Mesodermal cell (in vitro differentiated cells): Measurements from ENCODE around the gene PADI3.

Experiments
- H3K27ac ChIP-seq: 2 replicates; pipeline ENCODE4 v1.7.0; 2013; ENCODE audit warnings: mild to moderate bottlenecking, low read depth, low read length, moderate library complexity; ENCODE audit not compliant: severe bottlenecking
- H3K36me3 ChIP-seq: 2 replicates; pipeline ENCODE4 v1.7.1; 2013; ENCODE audit warnings: mild to moderate bottlenecking, low read length, moderate library complexity; ENCODE audit not compliant: control insufficient read depth, insufficient read depth
- H3K4me1 ChIP-seq: one replicate; pipeline ENCODE4 v1.7.1; 2013; ENCODE audit warnings: mild to moderate bottlenecking, low read length; ENCODE audit not compliant: insufficient read depth, control insufficient read depth, poor library complexity, severe bottlenecking
- H3K4me3 ChIP-seq: 2 replicates; pipeline ENCODE4 v1.7.0; 2013; ENCODE audit warnings: low read length, control low read depth, mild to moderate bottlenecking; ENCODE audit not compliant: insufficient read depth, poor library complexity, severe bottlenecking; ENCODE audit errors: extremely low read depth
- H3K9me3 ChIP-seq: 2 replicates; pipeline ENCODE4 v1.7.1; 2013; ENCODE audit warnings: mild to moderate bottlenecking, low read length, moderate library complexity; ENCODE audit not compliant: control insufficient read depth
- WGBS, 2 experiments: methylation state at CpG; one replicate each; pipeline ENCODE4 v1.1.5; 2013; ENCODE audit warnings: missing lambda C conversion rate in 2 of 2; ENCODE audit not compliant: insufficient coverage in 2 of 2; 5-methylcytosine and 5-hydroxymethylcytosine counted together

Gene PADI3

GRCh38 chr1:17304151-17304825 lies 55.4 kb downstream of the PADI3 start:
- peaks cover 18% of the 10 kb centered on the region for H3K9me3 ChIP-seq
- 48 to 63% methylated on average over 5 to 6 of the region's 6 CpGs for WGBS, 2 experiments
- no peaks in the 10 kb centered on the region for H3K36me3 ChIP-seq
- H3K27ac ChIP-seq: no peak overlapping the region
- peaks cover 5% of the 10 kb centered on the region for H3K4me1 ChIP-seq
- no peak overlapping the region for H3K4me3 ChIP-seq

DNA sequence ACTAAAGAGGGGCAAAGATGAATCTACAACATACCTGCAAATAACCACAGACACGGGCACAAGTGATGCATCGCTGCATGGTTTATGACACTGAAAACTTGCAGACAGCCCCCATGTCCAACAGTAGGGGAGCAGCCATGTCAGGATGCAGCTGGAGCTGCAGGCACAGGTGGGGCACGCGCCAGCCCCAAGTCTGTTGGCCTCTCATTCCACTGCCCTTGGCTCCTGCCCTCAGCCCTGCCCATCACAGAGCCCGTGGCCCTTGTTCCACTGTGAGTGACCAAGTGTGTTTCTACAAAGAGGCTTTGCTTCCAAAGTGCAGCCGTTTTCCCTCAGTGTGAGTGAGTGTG lies 55.9 kb downstream of the PADI3 start:
- peaks cover 18% of the 10 kb centered on the region for H3K9me3 ChIP-seq
- H3K4me1 ChIP-seq: peaks cover 10% of the 10 kb centered on the region
- no peak overlapping the region for H3K27ac ChIP-seq
- H3K4me3 ChIP-seq: no peak overlapping the region
- WGBS, 2 experiments: 81 to 88% methylated on average over 3 to 4 of the region's 6 CpGs
- H3K36me3 ChIP-seq: no peaks in the 10 kb centered on the region

DNA sequence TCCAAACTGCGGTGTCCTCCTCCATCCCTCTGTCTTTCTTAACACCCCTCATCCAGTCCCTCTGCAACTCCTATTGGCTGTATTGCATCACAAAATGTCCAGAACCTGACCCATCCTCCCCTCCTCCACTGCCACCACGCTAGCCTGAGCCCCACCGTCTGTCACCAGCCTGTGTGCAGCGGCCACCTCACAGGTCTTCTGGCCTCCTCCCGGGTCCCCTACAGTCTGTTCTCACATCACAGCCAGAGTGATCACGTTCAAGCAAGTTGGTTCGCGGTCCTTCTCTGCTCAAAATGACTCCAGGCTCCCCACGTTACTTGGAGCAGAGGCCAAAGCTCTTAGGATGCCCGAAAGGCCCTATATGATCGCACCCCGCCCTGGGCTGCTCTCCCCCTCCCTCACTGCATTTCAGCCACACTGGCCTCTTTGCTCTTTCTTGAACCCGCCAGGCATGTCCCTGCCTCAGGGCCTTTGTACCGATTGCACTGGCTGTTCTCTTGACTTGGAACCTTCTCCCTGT lies 56.7 kb downstream of the PADI3 start:
- WGBS, 2 experiments: 79 to 85% methylated on average over 12 to 13 of the region's 14 CpGs
- Histone ChIP-seq H3K36me3 (no peaks in the 10 kb centered on the region), H3K4me3 (no peak overlapping the region), H3K4me1 (peaks cover 10% of the 10 kb centered on the region), H3K27ac (no peak overlapping the region), H3K9me3 (peaks cover 18% of the 10 kb centered on the region)

DNA sequence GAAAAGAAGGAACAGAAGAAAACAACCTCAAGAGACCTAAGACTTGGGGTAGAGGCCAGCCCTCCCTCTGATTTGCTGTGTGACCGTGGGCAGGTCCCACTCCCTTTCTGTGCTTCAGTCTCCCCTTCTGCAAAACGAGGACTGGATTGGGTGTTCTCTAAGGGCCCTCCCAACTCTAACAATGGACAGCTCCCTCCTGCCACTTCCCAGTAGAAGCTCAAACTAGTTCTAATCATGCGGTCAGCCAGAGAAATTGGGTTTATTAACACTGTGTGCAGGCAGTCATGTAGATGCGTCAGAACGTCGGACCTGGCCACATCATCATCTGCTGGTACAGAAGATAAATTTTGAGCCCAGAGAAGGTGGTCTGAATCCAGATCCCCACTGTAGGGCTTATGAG lies 57.5 kb downstream of the PADI3 start:
- WGBS, 2 experiments: 86 to 96% methylated on average over 5 to 6 of the region's 6 CpGs
- Histone ChIP-seq H3K36me3 (no peaks in the 10 kb centered on the region), H3K9me3 (peaks cover 15% of the 10 kb centered on the region), H3K27ac (no peak overlapping the region), H3K4me3 (no peak overlapping the region), H3K4me1 (peaks cover 10% of the 10 kb centered on the region)

DNA sequence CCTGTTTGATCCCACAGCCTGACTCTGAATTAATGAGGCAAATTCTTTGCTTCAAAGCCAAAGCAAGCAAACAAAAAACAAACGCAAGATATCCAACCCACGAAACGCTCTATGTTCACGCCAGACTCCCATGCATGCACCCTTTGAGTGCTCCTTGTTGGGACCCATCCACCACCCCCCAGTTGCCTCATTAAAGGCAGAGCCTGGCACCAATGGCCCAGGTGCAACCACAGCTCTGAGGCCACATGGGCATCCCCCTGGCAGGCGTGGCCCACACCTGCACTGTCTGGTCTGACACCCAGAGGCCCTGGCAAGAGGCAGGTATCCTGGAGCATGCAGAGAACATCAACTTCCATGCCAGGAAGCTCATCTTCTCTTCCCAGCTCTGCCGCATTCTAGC lies 58.0 kb downstream of the PADI3 start:
- WGBS, 2 experiments: 65 to 76% methylated on average over 5 to 6 of the region's 6 CpGs
- Histone ChIP-seq H3K27ac (no peak overlapping the region), H3K36me3 (no peaks in the 10 kb centered on the region), H3K4me3 (no peak overlapping the region), H3K9me3 (peaks cover 10% of the 10 kb centered on the region), H3K4me1 (peaks cover 10% of the 10 kb centered on the region)

DNA sequence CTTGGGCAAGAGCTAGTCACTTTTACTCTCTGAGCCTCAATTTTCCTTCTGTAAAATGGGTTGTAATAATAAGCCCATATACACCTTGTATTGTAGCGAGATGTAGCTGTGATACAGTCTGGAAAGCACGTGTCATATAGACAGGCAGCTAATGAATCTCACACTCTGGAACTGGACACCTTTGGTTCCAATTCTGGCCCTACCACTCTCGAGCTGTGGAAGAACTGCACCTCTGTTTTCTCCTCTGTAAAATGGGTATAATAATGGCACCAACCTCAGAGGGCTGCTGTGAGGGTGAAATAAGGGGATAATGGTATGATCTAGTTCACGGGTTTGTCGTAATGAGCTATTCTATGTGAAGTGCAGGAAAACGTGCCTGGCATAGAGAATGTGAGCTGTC lies 58.4 kb downstream of the PADI3 start:
- WGBS, 2 experiments: 86 to 90% methylated on average over 5 to 6 of the region's 6 CpGs
- H3K27ac ChIP-seq: no peak overlapping the region
- H3K9me3 ChIP-seq: peaks cover 6% of the 10 kb centered on the region
- H3K4me1 ChIP-seq: peaks cover 10% of the 10 kb centered on the region
- no peaks in the 10 kb centered on the region for H3K36me3 ChIP-seq
- H3K4me3 ChIP-seq: no peak overlapping the region

- no peaks in the 10 kb centered on the region for H3K9me3 ChIP-seq
- 71 to 78% methylated on average over 7 to 8 of the region's 8 CpGs for WGBS, 2 experiments
- peaks cover 10% of the 10 kb centered on the region for H3K4me1 ChIP-seq
- no peak within 1 kb of the TSS for H3K27ac ChIP-seq
- H3K36me3 ChIP-seq: no peaks in the 10 kb centered on the region
- no peak within 1 kb of the TSS for H3K4me3 ChIP-seq
These were observed 59.0 kb downstream of the PADI3 start, which contains the start of gene PADI4 for GRCh38 chr1:17307946-17308345. Gene PADI4 (plus strand): TSS chr1:17308197. CDS start chr1:17308223, 26 bp downstream.

DNA sequence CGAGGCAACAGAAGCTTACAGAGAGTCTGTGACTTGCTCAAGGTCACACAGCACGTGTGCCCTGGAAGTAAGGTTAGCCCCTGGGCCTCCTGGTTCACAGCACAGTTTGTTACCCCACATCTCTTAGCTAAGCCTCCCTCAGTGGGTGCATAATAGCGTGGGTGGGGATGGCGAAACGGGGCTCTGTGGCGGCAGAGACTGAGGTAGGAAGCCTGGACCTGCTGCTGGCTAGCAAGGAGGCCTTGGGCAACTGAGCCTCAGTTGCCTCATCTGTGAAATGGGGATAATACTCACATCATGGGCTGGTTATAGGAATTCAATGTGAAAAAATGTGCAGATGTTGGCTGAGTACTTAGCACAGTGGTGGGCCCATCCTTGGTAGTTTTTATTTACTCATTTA lies 59.7 kb downstream of the PADI3 start:
- Histone ChIP-seq H3K36me3 (no peaks in the 10 kb centered on the region), H3K27ac (no peak overlapping the region), H3K9me3 (no peaks in the 10 kb centered on the region), H3K4me3 (no peak overlapping the region), H3K4me1 (peaks cover 10% of the 10 kb centered on the region)
- 60 to 65% methylated on average over 5 to 6 of the region's 6 CpGs for WGBS, 2 experiments

- H3K27ac ChIP-seq: no peak overlapping the region
These were observed 60.6 kb downstream of the PADI3 start for GRCh38 chr1:17309426-17310067.

GRCh38 chr1:17310068-17310640 lies 61.3 kb downstream of the PADI3 start:
- no peak overlapping the region for H3K27ac ChIP-seq
- H3K36me3 ChIP-seq: no peaks in the 10 kb centered on the region
- 78 to 81% methylated on average over 5 of the region's 7 CpGs for WGBS, 2 experiments
- H3K9me3 ChIP-seq: no peaks in the 10 kb centered on the region
- H3K4me3 ChIP-seq: no peak overlapping the region
- H3K4me1 ChIP-seq: peaks cover 6% of the 10 kb centered on the region

More at GRCh38 chr1:17309426-17310067, 60.6 kb downstream of the PADI3 start:
- no peaks in the 10 kb centered on the region for H3K36me3 ChIP-seq
- no peaks in the 10 kb centered on the region for H3K9me3 ChIP-seq
- H3K4me1 ChIP-seq: peaks cover 7% of the 10 kb centered on the region
- WGBS, 2 experiments: 67 to 88% methylated on average over 4 of the region's 8 CpGs
- H3K4me3 ChIP-seq: no peak overlapping the region
